Measurements from ENCODE around the gene C4orf50.

The C4orf50 gene

GRCh38 chr4:5968246-5968645, 50.0 kb downstream of the C4orf50 start:
- Histone ChIP-seq H3K36me3 (ENCODE audit: insufficient read depth, low read length) (no peaks in the 10 kb centered on the region), H3K9ac (ENCODE audit: low read depth, low read length) (no peak overlapping the region), H2AFZ (ENCODE audit: low read depth, low read length) (no peak overlapping the region), H3K27me3 (ENCODE audit: insufficient read depth, low read length, poor library complexity) (peaks cover 2% of the 10 kb centered on the region), H3K9me3 (ENCODE audit: insufficient read depth, low read length, severe bottlenecking) (no peaks in the 10 kb centered on the region), H3K27ac (ENCODE audit: low read length) (no peak overlapping the region), H3K4me1 (ENCODE audit: insufficient read depth, low read length) (no peaks in the 10 kb centered on the region), H4K20me1 (ENCODE audit: insufficient read depth, low read length) (no peaks in the 10 kb centered on the region), H3K79me2 (ENCODE audit: insufficient read depth, low read length) (no peaks in the 10 kb centered on the region), H3K4me2 (ENCODE audit: insufficient read depth, low read length) (no peak overlapping the region), H3K4me3 (ENCODE audit: low read depth in 1 of 2, low read length in 2 of 2) (no peak overlapping the region)
- no peak for DNase-seq
- TF ChIP-seq CTCF (IDR thresholded peaks at IDR 0.05; ENCODE audit: borderline replicate concordance, extremely low read depth, low read length, poor library complexity, severe bottlenecking): no peak
- no peak for TF ChIP-seq EZH2 (IDR thresholded peaks at IDR 0.05; ENCODE audit: borderline replicate concordance, low read depth, low read length, severe bottlenecking)
- ATAC-seq (ENCODE audit: insufficient read depth, low read depth): no peak

GRCh38 chr4:5967783-5968182, 50.4 kb downstream of the C4orf50 start:
- Histone ChIP-seq H3K27ac (ENCODE audit: low read length) (no peak overlapping the region), H3K36me3 (ENCODE audit: insufficient read depth, low read length) (no peaks in the 10 kb centered on the region), H3K4me1 (ENCODE audit: insufficient read depth, low read length) (no peaks in the 10 kb centered on the region), H3K27me3 (ENCODE audit: insufficient read depth, low read length, poor library complexity) (peaks cover 2% of the 10 kb centered on the region), H3K9ac (ENCODE audit: low read depth, low read length) (no peak overlapping the region), H3K79me2 (ENCODE audit: insufficient read depth, low read length) (no peaks in the 10 kb centered on the region), H3K4me3 (ENCODE audit: low read depth in 1 of 2, low read length in 2 of 2) (no peak overlapping the region), H2AFZ (ENCODE audit: low read depth, low read length) (no peak overlapping the region), H4K20me1 (ENCODE audit: insufficient read depth, low read length) (no peaks in the 10 kb centered on the region), H3K9me3 (ENCODE audit: insufficient read depth, low read length, severe bottlenecking) (no peaks in the 10 kb centered on the region), H3K4me2 (ENCODE audit: insufficient read depth, low read length) (no peak overlapping the region)
- no peak for DNase-seq
- TF ChIP-seq EZH2 (IDR thresholded peaks at IDR 0.05; ENCODE audit: borderline replicate concordance, low read depth, low read length, severe bottlenecking): no peak
- no peak for TF ChIP-seq CTCF (IDR thresholded peaks at IDR 0.05; ENCODE audit: borderline replicate concordance, extremely low read depth, low read length, poor library complexity, severe bottlenecking)
- ATAC-seq (ENCODE audit: insufficient read depth, low read depth): no peak

- no peak for TF ChIP-seq EZH2 (IDR thresholded peaks at IDR 0.05; ENCODE audit: borderline replicate concordance, low read depth, low read length, severe bottlenecking)
- no peak for TF ChIP-seq CTCF (IDR thresholded peaks at IDR 0.05; ENCODE audit: borderline replicate concordance, extremely low read depth, low read length, poor library complexity, severe bottlenecking)
- Histone ChIP-seq H3K4me1 (ENCODE audit: insufficient read depth, low read length) (no peaks in the 10 kb centered on the region), H3K36me3 (ENCODE audit: insufficient read depth, low read length) (no peaks in the 10 kb centered on the region), H3K79me2 (ENCODE audit: insufficient read depth, low read length) (no peaks in the 10 kb centered on the region), H4K20me1 (ENCODE audit: insufficient read depth, low read length) (no peaks in the 10 kb centered on the region), H3K4me2 (ENCODE audit: insufficient read depth, low read length) (no peak overlapping the region), H3K9me3 (ENCODE audit: insufficient read depth, low read length, severe bottlenecking) (no peaks in the 10 kb centered on the region), H3K9ac (ENCODE audit: low read depth, low read length) (no peak overlapping the region), H3K4me3 (ENCODE audit: low read depth in 1 of 2, low read length in 2 of 2) (no peak overlapping the region), H3K27ac (ENCODE audit: low read length) (no peak overlapping the region), H3K27me3 (ENCODE audit: insufficient read depth, low read length, poor library complexity) (peaks cover 6% of the 10 kb centered on the region), H2AFZ (ENCODE audit: low read depth, low read length) (no peak overlapping the region)
- ATAC-seq (ENCODE audit: insufficient read depth, low read depth) (no peak), DNase-seq (no peak)
Measured at GRCh38 chr4:5965225-5965624, 53.0 kb downstream of the C4orf50 start.

GRCh38 chr4:5964030-5964429, 54.2 kb downstream of the C4orf50 start:
- Histone ChIP-seq H3K9ac (ENCODE audit: low read depth, low read length) (no peak overlapping the region), H3K4me3 (ENCODE audit: low read depth in 1 of 2, low read length in 2 of 2) (no peak overlapping the region), H3K36me3 (ENCODE audit: insufficient read depth, low read length) (no peaks in the 10 kb centered on the region), H4K20me1 (ENCODE audit: insufficient read depth, low read length) (no peaks in the 10 kb centered on the region), H3K27me3 (ENCODE audit: insufficient read depth, low read length, poor library complexity) (peaks cover 6% of the 10 kb centered on the region), H3K9me3 (ENCODE audit: insufficient read depth, low read length, severe bottlenecking) (no peaks in the 10 kb centered on the region), H2AFZ (ENCODE audit: low read depth, low read length) (no peak overlapping the region), H3K4me2 (ENCODE audit: insufficient read depth, low read length) (no peak overlapping the region), H3K4me1 (ENCODE audit: insufficient read depth, low read length) (no peaks in the 10 kb centered on the region), H3K27ac (ENCODE audit: low read length) (no peak overlapping the region), H3K79me2 (ENCODE audit: insufficient read depth, low read length) (no peaks in the 10 kb centered on the region)
- DNase-seq (no peak), ATAC-seq (ENCODE audit: insufficient read depth, low read depth) (no peak)
- no peak for TF ChIP-seq CTCF (IDR thresholded peaks at IDR 0.05; ENCODE audit: borderline replicate concordance, extremely low read depth, low read length, poor library complexity, severe bottlenecking)
- TF ChIP-seq EZH2 (IDR thresholded peaks at IDR 0.05; ENCODE audit: borderline replicate concordance, low read depth, low read length, severe bottlenecking): no peak

Measured in DND-41 (cell line).